ENCODE results near the gene ZNF324B. TPM values are rescaled to one million over a fixed set of nuclear protein-coding genes. Genes with fewer than 3 reads are reported as not detected.
A peak's percentile ranks its signal among the peaks of the same experiment; 100 is the strongest.

Gene ZNF324B
- total RNA-seq, 6 experiments from 2014 or later = 3.8 to 5.9 (median 4.7) TPM

DNA sequence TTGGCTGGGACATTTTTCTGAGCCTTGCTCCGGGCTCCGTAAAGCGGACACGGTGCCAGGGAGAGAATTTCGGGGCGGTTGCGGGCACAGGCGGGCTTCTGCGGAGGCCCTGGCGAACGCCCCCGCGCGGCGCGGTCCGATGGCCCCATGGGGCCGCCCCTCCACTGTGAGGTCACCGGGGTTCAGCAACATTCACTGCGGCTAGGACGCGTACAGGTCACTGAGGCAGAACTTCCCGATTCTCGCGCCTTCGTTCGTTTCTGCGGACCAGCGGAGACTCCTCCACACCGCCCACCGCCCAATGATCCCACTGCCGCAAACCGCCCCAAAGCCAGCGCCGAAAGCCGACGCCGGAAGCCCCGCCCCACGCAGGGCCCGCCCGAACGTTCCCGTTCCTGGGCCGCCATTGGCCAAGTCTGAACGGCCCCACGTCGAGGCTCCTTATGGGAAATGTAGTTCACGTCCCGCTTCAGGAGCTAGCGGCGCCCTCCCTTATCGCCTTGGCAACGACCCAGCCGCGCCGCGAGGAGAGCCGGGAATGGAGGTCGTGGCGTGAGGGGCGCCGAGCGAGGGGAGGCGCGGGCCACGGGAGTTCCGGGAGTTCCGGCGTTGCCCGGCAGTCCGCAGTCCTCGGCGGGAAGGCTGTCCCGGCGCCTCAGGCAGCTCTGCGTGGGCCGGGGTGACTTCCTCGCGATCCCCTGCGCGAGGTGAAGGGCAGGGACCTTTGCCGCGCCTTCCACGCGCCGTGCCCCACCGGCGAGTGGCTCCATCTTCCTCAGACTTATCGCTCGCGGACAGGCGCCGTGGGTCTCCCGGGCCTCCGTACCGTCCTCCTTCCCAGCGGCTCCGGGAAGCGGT lies 43.0 kb upstream of the ZNF324B start, which contains the start of gene ZNF584:
Gene ZNF584, plus strand, starts transcription at position 498 of the 858 bp plus-strand sequence. CDS start 499 bp downstream, outside the sequence.
- peaks cover 28% of the 10 kb centered on the region for H3K4me1 Mint-ChIP-seq (ENCODE audit: low read depth)
- DNase-seq = peak; percentile 90
- H3K27ac Mint-ChIP-seq = peak within 1 kb of the TSS; percentile 90
- H3K9me3 Mint-ChIP-seq = no peaks in the 10 kb centered on the region; the same call in 1 of the 2 replicates
- H3K36me3 Mint-ChIP-seq (ENCODE audit: low read depth) = peaks cover 20% of the 10 kb centered on the region
- TF ChIP-seq, protein P1, sequence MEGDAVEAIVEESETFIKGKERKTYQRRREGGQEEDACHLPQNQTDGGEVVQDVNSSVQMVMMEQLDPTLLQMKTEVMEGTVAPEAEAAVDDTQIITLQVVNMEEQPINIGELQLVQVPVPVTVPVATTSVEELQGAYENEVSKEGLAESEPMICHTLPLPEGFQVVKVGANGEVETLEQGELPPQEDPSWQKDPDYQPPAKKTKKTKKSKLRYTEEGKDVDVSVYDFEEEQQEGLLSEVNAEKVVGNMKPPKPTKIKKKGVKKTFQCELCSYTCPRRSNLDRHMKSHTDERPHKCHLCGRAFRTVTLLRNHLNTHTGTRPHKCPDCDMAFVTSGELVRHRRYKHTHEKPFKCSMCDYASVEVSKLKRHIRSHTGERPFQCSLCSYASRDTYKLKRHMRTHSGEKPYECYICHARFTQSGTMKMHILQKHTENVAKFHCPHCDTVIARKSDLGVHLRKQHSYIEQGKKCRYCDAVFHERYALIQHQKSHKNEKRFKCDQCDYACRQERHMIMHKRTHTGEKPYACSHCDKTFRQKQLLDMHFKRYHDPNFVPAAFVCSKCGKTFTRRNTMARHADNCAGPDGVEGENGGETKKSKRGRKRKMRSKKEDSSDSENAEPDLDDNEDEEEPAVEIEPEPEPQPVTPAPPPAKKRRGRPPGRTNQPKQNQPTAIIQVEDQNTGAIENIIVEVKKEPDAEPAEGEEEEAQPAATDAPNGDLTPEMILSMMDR (IDR thresholded peaks at IDR 0.05) = peak; percentile 42
- peaks cover 5% of the 10 kb centered on the region; the same call in 1 of the 2 replicates for H3K27me3 Mint-ChIP-seq (ENCODE audit: insufficient read depth)
- H3K4me3 Mint-ChIP-seq = peak within 1 kb of the TSS; percentile 92

DNA sequence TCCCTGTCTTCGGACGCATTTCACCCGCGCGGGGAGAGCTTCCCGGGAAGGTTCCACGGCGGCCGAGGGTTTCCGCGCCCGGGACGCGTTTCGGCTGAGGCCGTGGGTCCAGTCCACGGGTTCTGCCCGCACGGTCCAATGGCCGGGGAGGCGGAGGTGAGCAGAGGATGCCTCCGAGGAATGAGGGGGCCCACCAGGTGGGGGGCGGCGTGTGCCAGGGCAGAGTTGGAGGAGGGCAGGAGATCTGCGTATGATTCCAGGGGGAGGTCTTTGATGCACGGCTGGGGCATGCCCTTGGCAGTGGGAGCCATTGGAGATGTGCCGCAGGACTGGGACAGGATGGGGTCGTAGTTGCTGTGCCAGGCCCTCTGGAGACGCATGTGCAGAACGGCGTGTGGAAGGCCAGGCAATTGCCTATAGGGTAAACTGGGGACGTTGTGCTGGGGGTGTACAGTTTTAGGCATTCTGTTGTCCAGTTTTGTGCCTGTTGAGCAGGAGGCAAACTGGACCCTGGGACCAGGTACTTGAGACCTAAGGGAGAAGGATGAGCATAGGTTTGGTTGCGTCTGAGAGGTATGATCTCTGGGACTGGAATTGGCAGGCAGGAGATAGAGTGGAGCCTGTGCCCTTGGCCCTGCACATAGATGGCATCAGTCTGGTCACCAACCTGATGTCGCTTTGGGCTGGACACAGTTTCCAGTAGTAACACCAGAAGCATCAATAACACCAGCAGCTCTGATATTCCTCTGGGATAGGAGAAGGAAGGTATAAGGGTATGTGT lies 42.2 kb upstream of the ZNF324B start:
- no peak for DNase-seq
- H3K36me3 Mint-ChIP-seq (ENCODE audit: low read depth) = peaks cover 24% of the 10 kb centered on the region
- no peaks in the 10 kb centered on the region; the same call in 1 of the 2 replicates for H3K9me3 Mint-ChIP-seq
- H3K4me1 Mint-ChIP-seq (ENCODE audit: low read depth) = peaks cover 28% of the 10 kb centered on the region
- H3K27ac Mint-ChIP-seq = peak overlapping the region; percentile 65
- peaks cover 5% of the 10 kb centered on the region; the same call in 1 of the 2 replicates for H3K27me3 Mint-ChIP-seq (ENCODE audit: insufficient read depth)
- H3K4me3 Mint-ChIP-seq = peak overlapping the region; percentile 92
- TF ChIP-seq, protein P1 (IDR thresholded peaks at IDR 0.05) = no peak

DNA sequence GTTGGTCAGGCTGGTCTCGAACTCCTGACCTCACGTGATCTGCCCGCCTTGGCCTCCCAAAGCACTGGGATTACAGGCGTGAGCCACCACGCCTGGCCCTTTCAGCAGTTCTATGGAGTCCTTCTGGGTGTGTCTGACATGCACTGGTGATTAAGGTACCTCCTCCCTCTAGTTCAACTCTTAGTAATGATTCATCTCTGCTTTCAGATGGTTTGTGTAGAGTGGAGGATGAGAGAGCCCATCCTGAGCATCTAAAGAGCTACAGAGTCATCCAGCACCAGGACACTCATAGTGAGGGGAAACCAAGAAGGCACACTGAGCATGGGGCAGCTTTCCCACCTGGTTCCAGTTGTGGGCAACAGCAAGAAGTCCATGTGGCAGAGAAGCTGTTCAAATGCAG lies 34.8 kb upstream of the ZNF324B start:
- Mint-ChIP-seq H3K9me3 (peaks cover 17% of the 10 kb centered on the region), H3K27me3 (ENCODE audit: insufficient read depth) (no peaks in the 10 kb centered on the region), H3K4me1 (ENCODE audit: low read depth) (no peaks in the 10 kb centered on the region), H3K4me3 (no peak overlapping the region), H3K36me3 (ENCODE audit: low read depth) (peaks cover 69% of the 10 kb centered on the region), H3K27ac (no peak overlapping the region)
- no peak for DNase-seq
- TF ChIP-seq, protein P1 (IDR thresholded peaks at IDR 0.05) = no peak

DNA sequence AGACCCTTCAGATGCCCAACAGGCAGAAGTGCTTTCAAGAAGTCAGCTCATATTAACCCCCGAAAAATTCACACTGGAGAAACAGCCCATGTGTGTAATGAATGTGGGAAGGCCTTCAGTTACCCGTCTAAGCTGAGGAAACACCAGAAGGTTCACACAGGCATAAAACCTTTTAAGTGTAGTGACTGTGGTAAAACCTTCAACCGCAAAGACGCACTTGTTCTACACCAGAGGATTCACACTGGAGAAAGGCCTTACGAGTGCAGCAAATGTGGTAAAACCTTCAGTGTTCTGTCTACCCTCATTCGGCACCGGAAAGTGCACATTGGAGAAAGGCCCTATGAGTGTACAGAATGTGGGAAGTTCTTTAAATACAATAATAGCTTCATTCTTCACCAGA lies 34.4 kb upstream of the ZNF324B start:
- no peaks in the 10 kb centered on the region for H3K27me3 Mint-ChIP-seq (ENCODE audit: insufficient read depth)
- TF ChIP-seq, protein P1 (IDR thresholded peaks at IDR 0.05) = no peak
- H3K36me3 Mint-ChIP-seq (ENCODE audit: low read depth) = peaks cover 72% of the 10 kb centered on the region
- no peak for DNase-seq
- H3K9me3 Mint-ChIP-seq = peaks cover 17% of the 10 kb centered on the region
- H3K4me1 Mint-ChIP-seq (ENCODE audit: low read depth) = no peaks in the 10 kb centered on the region
- H3K27ac Mint-ChIP-seq = no peak overlapping the region
- H3K4me3 Mint-ChIP-seq = no peak overlapping the region

DNA sequence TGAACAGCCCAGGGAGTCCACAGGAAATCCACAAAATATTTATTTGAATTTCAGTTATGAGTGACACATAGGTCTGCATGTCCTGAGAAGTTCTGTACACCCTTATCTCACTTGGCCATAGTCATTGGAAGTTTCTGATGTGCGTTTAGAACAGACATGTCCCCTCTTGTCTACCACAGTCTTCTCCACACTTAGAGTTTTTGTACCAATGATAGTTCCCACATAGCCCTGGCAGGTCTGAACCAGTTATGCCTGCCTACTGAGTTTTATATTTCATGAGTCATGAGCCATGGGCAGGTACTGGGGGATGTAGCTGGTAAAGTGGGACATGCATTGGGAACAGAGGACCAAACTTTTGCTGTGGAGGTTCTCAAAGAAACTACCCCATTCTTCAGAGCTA lies 22.8 kb upstream of the ZNF324B start:
- H3K27me3 Mint-ChIP-seq (ENCODE audit: insufficient read depth) = peaks cover 2% of the 10 kb centered on the region; the same call in 1 of the 2 replicates
- no peak overlapping the region for H3K27ac Mint-ChIP-seq
- no peaks in the 10 kb centered on the region; the same call in 1 of the 2 replicates for H3K4me1 Mint-ChIP-seq (ENCODE audit: low read depth)
- TF ChIP-seq, protein P1 (IDR thresholded peaks at IDR 0.05) = no peak
- H3K9me3 Mint-ChIP-seq = peaks cover 76% of the 10 kb centered on the region
- H3K36me3 Mint-ChIP-seq (ENCODE audit: low read depth) = peaks cover 82% of the 10 kb centered on the region
- no peak overlapping the region for H3K4me3 Mint-ChIP-seq
- DNase-seq = no peak

Measured in HFFc6 (cell line).